ENCODE measurements around the gene SLC46A1.

The SLC46A1 gene

GRCh38 chr17:28365487-28365886 lies 40.5 kb downstream of the SLC46A1 start:
- Histone ChIP-seq H3K9me2 (replicated peaks; ENCODE audit: insufficient read depth, low read length) (no peaks in the 10 kb centered on the region), H2AFZ (ENCODE audit: low read depth, low read length, severe bottlenecking) (no peak overlapping the region), H4K20me1 (ENCODE audit: low read depth, low read length) (no peaks in the 10 kb centered on the region), H3K4me3 (ENCODE audit: insufficient read depth, low read length, poor library complexity, severe bottlenecking) (no peak overlapping the region), H3K36me3 (ENCODE audit: low read length) (no peaks in the 10 kb centered on the region), H3K79me2 (ENCODE audit: insufficient read depth, low read length) (no peaks in the 10 kb centered on the region), H3K9me3 (ENCODE audit: insufficient read depth, low read length) (no peaks in the 10 kb centered on the region), H3K27ac (ENCODE audit: low read depth, low read length) (no peak overlapping the region), H3F3A (ENCODE audit: insufficient read depth) (peaks cover 3% of the 10 kb centered on the region), H3K4me2 (ENCODE audit: low read depth, low read length, poor library complexity, severe bottlenecking) (no peak overlapping the region), H3K27me3 (ENCODE audit: low read length) (no peaks in the 10 kb centered on the region), H3K9ac (ENCODE audit: low read length) (no peak overlapping the region)
- TF ChIP-seq CTCF (IDR thresholded peaks at IDR 0.05; ENCODE audit: insufficient read depth, low read length, poor library complexity, severe bottlenecking) (no peak), EZH2phosphoT487 (conservative IDR thresholded peaks at IDR 0.05; ENCODE audit: low read length) (no peak)

- no peak within 1 kb of the TSS for H3K9ac ChIP-seq (ENCODE audit: low read length)
- no peaks in the 10 kb centered on the region for H3K27me3 ChIP-seq (ENCODE audit: low read length)
- no peak within 1 kb of the TSS for H3K4me2 ChIP-seq (ENCODE audit: low read depth, low read length, poor library complexity, severe bottlenecking)
- H3K4me3 ChIP-seq (ENCODE audit: insufficient read depth, low read length, poor library complexity, severe bottlenecking): no peak within 1 kb of the TSS
- TF ChIP-seq EZH2phosphoT487 (conservative IDR thresholded peaks at IDR 0.05; ENCODE audit: low read length) (no peak), CTCF (IDR thresholded peaks at IDR 0.05; ENCODE audit: insufficient read depth, low read length, poor library complexity, severe bottlenecking) (no peak)
- H3K79me2 ChIP-seq (ENCODE audit: insufficient read depth, low read length): no peaks in the 10 kb centered on the region
- no peaks in the 10 kb centered on the region for H3K36me3 ChIP-seq (ENCODE audit: low read length)
- no peak within 1 kb of the TSS for H2AFZ ChIP-seq (ENCODE audit: low read depth, low read length, severe bottlenecking)
- no peaks in the 10 kb centered on the region for H4K20me1 ChIP-seq (ENCODE audit: low read depth, low read length)
- H3K9me2 ChIP-seq (replicated peaks; ENCODE audit: insufficient read depth, low read length): no peaks in the 10 kb centered on the region
- no peaks in the 10 kb centered on the region for H3K9me3 ChIP-seq (ENCODE audit: insufficient read depth, low read length)
- H3K27ac ChIP-seq (ENCODE audit: low read depth, low read length): no peak within 1 kb of the TSS
- no peaks in the 10 kb centered on the region for H3F3A ChIP-seq (ENCODE audit: insufficient read depth)
These were observed 41.2 kb downstream of the SLC46A1 start, which contains the start of gene SEBOX for GRCh38 chr17:28364665-28365363. SEBOX (minus strand) TSS chr17:28365199; CDS start chr17:28365151, 48 bp downstream.

GRCh38 chr17:28363776-28364650 lies 42.0 kb downstream of the SLC46A1 start:
- TF ChIP-seq EZH2phosphoT487 (conservative IDR thresholded peaks at IDR 0.05; ENCODE audit: low read length) (no peak), CTCF (IDR thresholded peaks at IDR 0.05; ENCODE audit: insufficient read depth, low read length, poor library complexity, severe bottlenecking) (no peak)
- no peak overlapping the region for H3K27ac ChIP-seq (ENCODE audit: low read depth, low read length)
- no peak overlapping the region for H3K4me3 ChIP-seq (ENCODE audit: insufficient read depth, low read length, poor library complexity, severe bottlenecking)
- H3K9ac ChIP-seq (ENCODE audit: low read length): no peak overlapping the region
- H3F3A ChIP-seq (ENCODE audit: insufficient read depth): no peaks in the 10 kb centered on the region
- H3K27me3 ChIP-seq (ENCODE audit: low read length): no peaks in the 10 kb centered on the region
- H3K9me3 ChIP-seq (ENCODE audit: insufficient read depth, low read length): no peaks in the 10 kb centered on the region
- no peak overlapping the region for H3K4me2 ChIP-seq (ENCODE audit: low read depth, low read length, poor library complexity, severe bottlenecking)
- H2AFZ ChIP-seq (ENCODE audit: low read depth, low read length, severe bottlenecking): no peak overlapping the region
- no peaks in the 10 kb centered on the region for H4K20me1 ChIP-seq (ENCODE audit: low read depth, low read length)
- no peaks in the 10 kb centered on the region for H3K79me2 ChIP-seq (ENCODE audit: insufficient read depth, low read length)
- no peaks in the 10 kb centered on the region for H3K36me3 ChIP-seq (ENCODE audit: low read length)
- H3K9me2 ChIP-seq (replicated peaks; ENCODE audit: insufficient read depth, low read length): no peaks in the 10 kb centered on the region
